Measurements from ENCODE around the gene C10orf143.
"Not testable (repeated sequence)": the region's sequence is repeated elsewhere in the genome, so short reads cannot be mapped to it uniquely, and the experiment has no call there.

The C10orf143 gene

GRCh38 chr10:130028465-130028819 lies 82.2 kb downstream of the C10orf143 start:
- no peak for DNase-seq (ENCODE audit: low spot score)

GRCh38 chr10:130027716-130028464 lies 82.7 kb downstream of the C10orf143 start:
- no peak for DNase-seq (ENCODE audit: low spot score)

GRCh38 chr10:130026670-130027456 lies 83.8 kb downstream of the C10orf143 start:
- DNase-seq (ENCODE audit: low spot score): no peak

GRCh38 chr10:130025811-130026485 lies 84.7 kb downstream of the C10orf143 start:
- DNase-seq (ENCODE audit: low spot score): no peak

GRCh38 chr10:130025326-130025725 lies 85.3 kb downstream of the C10orf143 start:
- no peak for DNase-seq (ENCODE audit: low spot score)

GRCh38 chr10:130024779-130025325 lies 85.8 kb downstream of the C10orf143 start:
- DNase-seq (ENCODE audit: low spot score): no peak

GRCh38 chr10:130024326-130024725 lies 86.3 kb downstream of the C10orf143 start:
- DNase-seq (ENCODE audit: low spot score): not testable (repeated sequence)

GRCh38 chr10:130023454-130024230 lies 87.0 kb downstream of the C10orf143 start:
- DNase-seq (ENCODE audit: low spot score): no peak

GRCh38 chr10:130022511-130023299 lies 87.9 kb downstream of the C10orf143 start:
- DNase-seq (ENCODE audit: low spot score): no peak

- no peak for DNase-seq (ENCODE audit: low spot score)
Observed at GRCh38 chr10:130022086-130022485, 88.5 kb downstream of the C10orf143 start.

GRCh38 chr10:130021383-130021950 lies 89.2 kb downstream of the C10orf143 start:
- DNase-seq (ENCODE audit: low spot score): no peak

- no peak for DNase-seq (ENCODE audit: low spot score)
Observed at GRCh38 chr10:130020651-130021382, 89.8 kb downstream of the C10orf143 start.

- no peak for DNase-seq (ENCODE audit: low spot score)
Observed at GRCh38 chr10:130018730-130019185, 91.9 kb downstream of the C10orf143 start.

GRCh38 chr10:130018265-130018664 lies 92.4 kb downstream of the C10orf143 start:
- DNase-seq (ENCODE audit: low spot score): no peak

GRCh38 chr10:130017631-130018022 lies 93.0 kb downstream of the C10orf143 start:
- no peak for DNase-seq (ENCODE audit: low spot score)

GRCh38 chr10:130016993-130017630 lies 93.5 kb downstream of the C10orf143 start:
- no peak for DNase-seq (ENCODE audit: low spot score)

GRCh38 chr10:130016095-130016494 lies 94.5 kb downstream of the C10orf143 start:
- no peak for DNase-seq (ENCODE audit: low spot score)

GRCh38 chr10:130015075-130015695 lies 95.4 kb downstream of the C10orf143 start:
- DNase-seq (ENCODE audit: low spot score): no peak
